ENCODE results near the gene SERPINA9. TPM values are rescaled to one million over a fixed set of nuclear protein-coding genes. Genes with fewer than 3 reads are reported as not detected.
"Not testable (repeated sequence)": the region's sequence is repeated elsewhere in the genome, so short reads cannot be mapped to it uniquely, and the experiment has no call there.

SERPINA9 gene
- total RNA-seq, 1 donor from 2014 or later: not detected

DNA sequence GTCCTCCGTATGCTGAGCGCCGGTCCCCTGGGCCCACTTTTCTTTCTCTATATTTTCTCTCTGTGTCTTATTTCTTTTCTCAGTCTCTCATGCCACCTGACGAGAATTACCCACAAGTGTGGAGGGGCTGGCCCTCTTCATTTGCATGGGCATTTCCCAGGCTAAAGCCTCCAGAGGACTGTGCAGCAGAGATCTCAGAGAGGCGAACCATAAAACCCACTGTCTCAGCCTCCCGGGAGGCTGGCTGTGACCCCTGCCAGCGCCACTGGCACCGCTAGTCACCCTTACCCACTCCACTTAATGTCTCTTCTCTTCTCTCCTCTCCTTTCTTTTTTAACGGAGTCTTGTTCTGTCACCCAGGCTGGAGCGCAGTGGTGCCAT lies 7.1 kb upstream of the SERPINA9 start:
- Mint-ChIP-seq H3K36me3 (ENCODE audit: low read depth, unreplicated experiment) (no peaks in the 10 kb centered on the region), H3K4me3 (ENCODE audit: unreplicated experiment) (no peak overlapping the region), H3K27me3 (ENCODE audit: unreplicated experiment) (peaks cover 4% of the 10 kb centered on the region), H3K27ac (ENCODE audit: unreplicated experiment) (no peak overlapping the region), H3K9me3 (ENCODE audit: unreplicated experiment) (peaks cover 9% of the 10 kb centered on the region), H3K4me1 (ENCODE audit: unreplicated experiment) (no peaks in the 10 kb centered on the region)
- TF ChIP-seq, protein P1, sequence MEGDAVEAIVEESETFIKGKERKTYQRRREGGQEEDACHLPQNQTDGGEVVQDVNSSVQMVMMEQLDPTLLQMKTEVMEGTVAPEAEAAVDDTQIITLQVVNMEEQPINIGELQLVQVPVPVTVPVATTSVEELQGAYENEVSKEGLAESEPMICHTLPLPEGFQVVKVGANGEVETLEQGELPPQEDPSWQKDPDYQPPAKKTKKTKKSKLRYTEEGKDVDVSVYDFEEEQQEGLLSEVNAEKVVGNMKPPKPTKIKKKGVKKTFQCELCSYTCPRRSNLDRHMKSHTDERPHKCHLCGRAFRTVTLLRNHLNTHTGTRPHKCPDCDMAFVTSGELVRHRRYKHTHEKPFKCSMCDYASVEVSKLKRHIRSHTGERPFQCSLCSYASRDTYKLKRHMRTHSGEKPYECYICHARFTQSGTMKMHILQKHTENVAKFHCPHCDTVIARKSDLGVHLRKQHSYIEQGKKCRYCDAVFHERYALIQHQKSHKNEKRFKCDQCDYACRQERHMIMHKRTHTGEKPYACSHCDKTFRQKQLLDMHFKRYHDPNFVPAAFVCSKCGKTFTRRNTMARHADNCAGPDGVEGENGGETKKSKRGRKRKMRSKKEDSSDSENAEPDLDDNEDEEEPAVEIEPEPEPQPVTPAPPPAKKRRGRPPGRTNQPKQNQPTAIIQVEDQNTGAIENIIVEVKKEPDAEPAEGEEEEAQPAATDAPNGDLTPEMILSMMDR (IDR thresholded peaks at IDR 0.05; ENCODE audit: unreplicated experiment): no peak
- no peak for DNase-seq (ENCODE audit: low spot score)

DNA sequence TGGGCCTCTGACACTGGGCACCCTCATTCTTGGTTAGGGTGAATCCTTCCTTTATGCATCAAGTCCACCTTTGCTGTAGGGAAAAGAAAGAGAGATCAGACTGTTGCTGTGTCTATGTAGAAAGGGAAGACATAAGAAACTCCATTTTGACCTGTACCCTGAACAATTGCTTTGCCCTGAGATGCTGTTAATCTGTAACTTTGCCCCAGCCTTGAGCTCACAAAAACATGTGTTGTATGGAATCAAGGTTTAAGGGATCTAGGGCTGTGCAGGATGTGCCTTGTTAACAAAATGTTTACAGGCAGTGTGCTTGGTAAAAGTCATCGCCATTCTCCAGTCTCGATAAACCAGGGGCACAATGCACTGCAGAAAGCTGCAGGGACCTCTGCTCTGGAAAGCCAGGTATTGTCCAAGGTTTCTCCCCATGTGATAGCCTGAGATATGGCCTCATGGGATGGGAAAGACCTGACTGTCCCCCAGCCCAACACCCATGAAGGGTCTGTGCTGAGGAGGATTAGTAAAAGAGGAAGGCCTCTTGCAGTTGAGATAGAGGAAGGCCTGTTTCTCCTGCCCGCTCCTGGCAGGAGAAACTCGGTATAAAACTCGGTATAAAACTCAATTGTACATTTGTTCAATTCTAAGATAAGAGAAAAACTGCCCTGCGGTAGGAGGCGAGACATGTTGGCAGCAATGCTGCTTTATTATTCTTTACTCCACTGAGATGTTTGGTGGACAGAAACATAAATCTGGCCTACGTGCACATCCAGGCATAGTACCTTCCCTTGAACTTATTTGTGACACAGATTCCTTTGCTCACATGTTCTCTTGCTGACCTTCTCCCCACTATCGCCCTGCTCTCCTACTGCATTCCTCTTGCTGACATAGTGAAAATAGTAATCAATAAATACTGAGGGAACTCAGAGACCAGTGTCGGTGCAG lies 6.4 kb upstream of the SERPINA9 start:
- not testable (repeated sequence) for H3K27ac Mint-ChIP-seq (ENCODE audit: unreplicated experiment); H3K27me3 Mint-ChIP-seq (ENCODE audit: unreplicated experiment); H3K4me1 Mint-ChIP-seq (ENCODE audit: unreplicated experiment); H3K36me3 Mint-ChIP-seq (ENCODE audit: low read depth, unreplicated experiment); H3K4me3 Mint-ChIP-seq (ENCODE audit: unreplicated experiment); DNase-seq (ENCODE audit: low spot score)
- peaks cover 11% of the 10 kb centered on the region for H3K9me3 Mint-ChIP-seq (ENCODE audit: unreplicated experiment)

DNA sequence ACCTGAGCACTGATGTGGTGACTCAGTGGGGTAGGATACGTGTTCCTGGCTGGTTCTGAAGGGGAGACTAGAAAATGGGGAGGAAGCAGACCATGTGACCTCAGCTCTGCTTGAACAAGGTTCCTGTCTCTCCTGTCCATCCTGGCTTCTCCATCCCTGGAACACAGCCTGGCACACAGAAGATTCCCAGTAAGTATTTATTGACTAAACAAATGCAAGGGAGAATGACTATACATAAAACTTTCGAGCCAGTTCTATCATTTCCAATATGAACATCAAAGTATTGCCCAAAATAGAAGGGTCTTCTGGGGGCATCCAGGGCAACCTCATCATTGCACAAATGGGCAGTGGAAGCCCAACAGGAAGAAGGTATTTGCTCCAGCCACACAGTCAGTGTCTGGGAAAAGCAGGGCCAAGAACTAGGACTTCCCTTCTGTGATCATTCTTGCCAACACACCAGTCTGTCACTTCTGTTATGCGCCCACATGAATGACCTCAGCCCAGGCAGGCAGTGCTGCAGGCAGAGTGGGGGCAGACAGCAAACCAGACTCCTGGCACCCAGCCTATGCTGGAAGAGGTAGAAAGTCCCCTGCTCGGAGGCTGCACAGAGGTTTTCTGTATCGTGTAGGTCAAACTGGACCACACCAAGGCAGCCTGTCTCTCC lies 5.6 kb upstream of the SERPINA9 start:
- H3K9me3 Mint-ChIP-seq (ENCODE audit: unreplicated experiment): peaks cover 12% of the 10 kb centered on the region

DNA sequence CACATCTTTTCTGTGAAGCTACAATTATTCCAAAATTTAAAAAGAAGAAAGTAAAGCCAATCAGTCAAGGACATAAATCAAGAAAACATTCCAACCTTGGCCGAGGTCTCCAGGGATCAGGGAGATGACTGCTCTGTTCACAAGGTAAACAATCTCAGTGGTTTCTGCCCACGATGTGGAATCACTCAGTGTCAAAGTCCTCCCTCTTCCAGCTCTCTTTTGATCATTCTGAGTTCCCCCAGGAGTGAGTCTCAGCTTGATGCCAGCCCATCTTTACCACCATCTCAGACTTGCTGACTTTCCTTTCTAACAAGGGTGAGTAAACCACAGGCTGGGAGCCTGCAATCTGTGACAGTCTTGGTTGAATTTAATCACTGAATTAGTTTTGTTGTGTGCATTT lies 4.8 kb upstream of the SERPINA9 start:
- no peak overlapping the region for H3K27ac Mint-ChIP-seq (ENCODE audit: unreplicated experiment)
- H3K9me3 Mint-ChIP-seq (ENCODE audit: unreplicated experiment): peaks cover 12% of the 10 kb centered on the region
- no peaks in the 10 kb centered on the region for H3K36me3 Mint-ChIP-seq (ENCODE audit: low read depth, unreplicated experiment)
- DNase-seq (ENCODE audit: low spot score): no peak
- H3K27me3 Mint-ChIP-seq (ENCODE audit: unreplicated experiment): peaks cover 4% of the 10 kb centered on the region
- no peak overlapping the region for H3K4me3 Mint-ChIP-seq (ENCODE audit: unreplicated experiment)
- no peaks in the 10 kb centered on the region for H3K4me1 Mint-ChIP-seq (ENCODE audit: unreplicated experiment)
- TF ChIP-seq, protein P1 (IDR thresholded peaks at IDR 0.05; ENCODE audit: unreplicated experiment): no peak

More for the DNA sequence above, 5.6 kb upstream of the SERPINA9 start:
- H3K4me1 Mint-ChIP-seq (ENCODE audit: unreplicated experiment): no peaks in the 10 kb centered on the region
- DNase-seq (ENCODE audit: low spot score): no peak
- no peak overlapping the region for H3K4me3 Mint-ChIP-seq (ENCODE audit: unreplicated experiment)
- no peak overlapping the region for H3K27ac Mint-ChIP-seq (ENCODE audit: unreplicated experiment)
- H3K27me3 Mint-ChIP-seq (ENCODE audit: unreplicated experiment): peaks cover 4% of the 10 kb centered on the region
- no peaks in the 10 kb centered on the region for H3K36me3 Mint-ChIP-seq (ENCODE audit: low read depth, unreplicated experiment)
- TF ChIP-seq, protein P1 (IDR thresholded peaks at IDR 0.05; ENCODE audit: unreplicated experiment): no peak

DNA sequence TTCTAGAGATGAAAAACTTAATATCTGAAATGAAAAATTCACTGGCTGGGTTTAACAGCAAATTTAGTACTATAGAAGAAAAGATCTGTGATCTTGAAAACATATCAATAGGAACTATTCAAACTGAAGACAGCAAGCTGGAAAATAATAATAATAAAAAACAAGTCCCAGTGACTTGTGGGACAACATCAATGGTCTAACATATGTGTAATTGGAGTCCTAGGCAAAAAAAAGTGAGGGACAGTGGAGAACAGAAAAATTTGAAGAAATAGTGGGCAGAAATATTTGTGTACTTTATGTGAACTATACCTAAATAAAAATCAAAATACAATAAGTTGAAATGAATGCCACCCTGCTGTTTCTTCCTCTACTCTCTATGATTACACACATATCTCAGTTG lies 2.4 kb upstream of the SERPINA9 start:
- H3K27ac Mint-ChIP-seq (ENCODE audit: unreplicated experiment): no peak overlapping the region
- H3K4me3 Mint-ChIP-seq (ENCODE audit: unreplicated experiment): no peak overlapping the region
- no peak for DNase-seq (ENCODE audit: low spot score)
- TF ChIP-seq, protein P1 (IDR thresholded peaks at IDR 0.05; ENCODE audit: unreplicated experiment): no peak
- peaks cover 12% of the 10 kb centered on the region for H3K9me3 Mint-ChIP-seq (ENCODE audit: unreplicated experiment)
- H3K36me3 Mint-ChIP-seq (ENCODE audit: low read depth, unreplicated experiment): no peaks in the 10 kb centered on the region
- no peaks in the 10 kb centered on the region for H3K4me1 Mint-ChIP-seq (ENCODE audit: unreplicated experiment)
- H3K27me3 Mint-ChIP-seq (ENCODE audit: unreplicated experiment): peaks cover 4% of the 10 kb centered on the region

Measured in endothelial cell (in vitro differentiated cells).